Right lobe of liver (tissue), 6 donors: ENCODE data around the gene ARAF. TPM values are rescaled to one million over a fixed set of nuclear protein-coding genes. Genes with fewer than 3 reads are reported as not detected.

Experiments
- ATAC-seq, 4 donors: fragments of 200-7000 bp; cut with Tn5 transposase; one replicate each; pipeline ENCODE4 v1.9.1; 2020; ENCODE audit warnings: mild to moderate bottlenecking in 4 of 4, moderate library complexity in 4 of 4
- DNase-seq, 3 donors: peaks; one replicate each; pipeline ENCODE4 v3.0.0-alpha.2; 2020
- H3K27ac ChIP-seq, 3 donors: fragments of 200-600 bp; one replicate each; pipeline ENCODE4 v1.8.0; 2022
- H3K27me3 ChIP-seq, 2 donors: fragments of 200-600 bp; one replicate each; pipeline ENCODE4 v1.8.0; 2022
- H3K36me3 ChIP-seq, 4 donors: fragments of 200-600 bp; sonication (generic) in 1 of 4; one replicate each; pipeline versions ENCODE4 v1.5.1 to v1.8.0; 2017 to 2022; ENCODE audit warnings: control low read depth in 1 of 4
- H3K4me1 ChIP-seq, 4 donors: fragments of 200-600 bp; sonication (generic) in 1 of 4; one replicate each; pipeline versions ENCODE4 v1.5.1 to v1.8.0; 2017 to 2022; ENCODE audit warnings: control low read depth in 1 of 4
- H3K4me3 ChIP-seq, 3 donors: fragments of 200-600 bp; one replicate each; pipeline ENCODE4 v1.8.0; 2022
- H3K9me3 ChIP-seq, 4 donors: fragments of 200-600 bp; sonication (generic) in 1 of 4; one replicate each; pipeline versions ENCODE4 v1.5.1 to v1.8.0; 2017 to 2022; ENCODE audit warnings: control low read depth in 1 of 4
- CTCF ChIP-seq, 4 donors: fragments of 200-600 bp in 3 of 4; fragments of 450-650 bp in 1 of 4; IDR thresholded peaks; one replicate each; pipeline versions ENCODE4 v1.5.1 to v1.8.0; 2016 to 2022; ENCODE audit warnings: antibody characterized with exemption in 4 of 4, mild to moderate bottlenecking in 2 of 4
- POLR2A ChIP-seq: fragments of 450-650 bp; IDR thresholded peaks from one replicate; pipeline ENCODE4 v1.6.1; 2017; ENCODE audit warnings: antibody characterized with exemption, mild to moderate bottlenecking
- WGBS: methylation state at CpG from one replicate; pipeline ENCODE4 v1.1.6; 2018; ENCODE audit warnings: low coverage, low lambda C conversion rate; ENCODE audit not compliant: insufficient coverage; ENCODE audit errors: missing lambda C conversion rate; 5-methylcytosine and 5-hydroxymethylcytosine counted together
- intact Hi-C, 2 donors: fragments of 100-400 bp; cut with DNase I; formaldehyde crosslinking; loops; one replicate each; pipeline versions ENCODE4 v1.11.2 to v1.14.1; 2022
- total RNA-seq, 6 experiments: library from RNA; depleted of rRNA in 2 of 6; stranded (reverse); fragments of >200 nt in 2 of 6; fragmentation: NEBNext Ultra II Directional in 3 of 6; extraction: Animal tissue kit (Norgen Biotek cat#: 25700) in 3 of 6; gene quantifications; one replicate each; pipeline versions ENCODE4 v1.1.0 to v1.2.4, GENCODE V29; 2016 to 2023
- donor health status: DM: no; HTN: yes; CAD: no.
- donor health status: DM: no; HTN: no; CAD: no.
- donor health status: DM: no; HTN: no; CAD: no.
- donor health status: DM: no; HTN: yes; CAD: no.
- donor health status: DM: no; HTN: yes; CAD: no.

Gene ARAF
- total RNA-seq, 6 experiments from 2014 or later, result 31.5 to 86.0 (median 54.9) TPM

- Histone ChIP-seq H3K9me3 (no peaks in the 10 kb centered on the region), H3K27ac (no peak overlapping the region), H3K4me3 (no peak overlapping the region), H3K27me3 (peaks cover 0 to 5% of the 10 kb centered on the region in 2 donors), H3K4me1 (no peaks in the 10 kb centered on the region), H3K36me3 (no peaks in the 10 kb centered on the region)
- TF ChIP-seq CTCF (IDR thresholded peaks at IDR 0.05) (no peak), POLR2A (no peak)
- DNase-seq (no peak), ATAC-seq (peak in 2 of 4 donors; percentile 22 to 35)
- intact Hi-C loops, result no loop called here
- 59% methylated on average over 7 of the region's 8 CpGs for WGBS
These were observed 44.9 kb upstream of the ARAF start for GRCh38 chrX:47515941-47516665.

- Histone ChIP-seq H3K4me3 (no peak overlapping the region), H3K27ac (no peak overlapping the region), H3K4me1 (no peaks in the 10 kb centered on the region), H3K27me3 (peaks cover 0 to 5% of the 10 kb centered on the region in 2 donors), H3K9me3 (no peaks in the 10 kb centered on the region), H3K36me3 (no peaks in the 10 kb centered on the region)
- no peak for DNase-seq
- intact Hi-C loops, result no loop called here
- 38% methylated on average over 1 of the region's 3 CpGs for WGBS
- TF ChIP-seq POLR2A (no peak), CTCF (IDR thresholded peaks at IDR 0.05) (no peak)
- ATAC-seq, result peak in 1 of 4 donors; percentile 16
These were observed 42.9 kb upstream of the ARAF start for GRCh38 chrX:47518144-47518543.

GRCh38 chrX:47523297-47523696 lies 37.7 kb upstream of the ARAF start:
- Histone ChIP-seq H3K27ac (no peak overlapping the region), H3K4me3 (peak overlapping the region; percentile 42 to 48 (median 46)), H3K9me3 (no peaks in the 10 kb centered on the region), H3K36me3 (no peaks in the 10 kb centered on the region), H3K27me3 (no peaks in the 10 kb centered on the region), H3K4me1 (no peaks in the 10 kb centered on the region)
- WGBS, result 37% methylated on average over 11 of the region's 33 CpGs
- peak; percentile 84 to 87 (median 85) for DNase-seq
- peak; percentile 98 to 100 (median 100) for ATAC-seq
- intact Hi-C loops, result no loop called here
- TF ChIP-seq POLR2A (no peak), CTCF (IDR thresholded peaks at IDR 0.05) (peak; percentile 62 to 76 (median 76))

- Histone ChIP-seq H3K4me3 (peak overlapping the region; percentile 42 to 48 (median 46)), H3K4me1 (no peaks in the 10 kb centered on the region), H3K36me3 (no peaks in the 10 kb centered on the region), H3K27ac (no peak overlapping the region), H3K9me3 (no peaks in the 10 kb centered on the region), H3K27me3 (no peaks in the 10 kb centered on the region)
- ATAC-seq, result no peak
- no peak for DNase-seq
- TF ChIP-seq CTCF (IDR thresholded peaks at IDR 0.05) (no peak), POLR2A (no peak)
- intact Hi-C loops, result no loop called here
- 89% methylated on average over 5 of the region's 34 CpGs for WGBS
These were observed 37.3 kb upstream of the ARAF start for GRCh38 chrX:47523713-47524166.
